ENCODE measurements around the gene ATG10.

DNA sequence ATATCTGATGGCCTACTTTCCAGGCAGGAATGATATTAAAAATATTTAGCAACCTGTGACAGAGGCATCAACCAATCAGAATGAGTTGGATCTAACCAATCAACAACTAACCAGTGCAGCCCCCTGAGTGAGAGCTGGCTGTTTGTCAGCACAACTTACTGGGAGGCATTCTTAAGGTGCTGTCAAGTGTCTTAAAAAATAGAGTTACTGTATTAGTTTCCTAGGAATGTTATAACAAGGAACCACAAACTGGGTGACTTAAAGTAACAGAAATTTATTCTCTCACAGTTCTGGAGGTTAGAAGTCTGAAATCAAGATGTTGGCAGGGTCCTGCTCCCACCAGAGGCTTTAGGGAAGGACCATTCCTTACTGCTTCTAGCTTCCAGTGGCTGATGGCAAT, 85.2 kb downstream of the ATG10 start:
- TF ChIP-seq, protein P1, sequence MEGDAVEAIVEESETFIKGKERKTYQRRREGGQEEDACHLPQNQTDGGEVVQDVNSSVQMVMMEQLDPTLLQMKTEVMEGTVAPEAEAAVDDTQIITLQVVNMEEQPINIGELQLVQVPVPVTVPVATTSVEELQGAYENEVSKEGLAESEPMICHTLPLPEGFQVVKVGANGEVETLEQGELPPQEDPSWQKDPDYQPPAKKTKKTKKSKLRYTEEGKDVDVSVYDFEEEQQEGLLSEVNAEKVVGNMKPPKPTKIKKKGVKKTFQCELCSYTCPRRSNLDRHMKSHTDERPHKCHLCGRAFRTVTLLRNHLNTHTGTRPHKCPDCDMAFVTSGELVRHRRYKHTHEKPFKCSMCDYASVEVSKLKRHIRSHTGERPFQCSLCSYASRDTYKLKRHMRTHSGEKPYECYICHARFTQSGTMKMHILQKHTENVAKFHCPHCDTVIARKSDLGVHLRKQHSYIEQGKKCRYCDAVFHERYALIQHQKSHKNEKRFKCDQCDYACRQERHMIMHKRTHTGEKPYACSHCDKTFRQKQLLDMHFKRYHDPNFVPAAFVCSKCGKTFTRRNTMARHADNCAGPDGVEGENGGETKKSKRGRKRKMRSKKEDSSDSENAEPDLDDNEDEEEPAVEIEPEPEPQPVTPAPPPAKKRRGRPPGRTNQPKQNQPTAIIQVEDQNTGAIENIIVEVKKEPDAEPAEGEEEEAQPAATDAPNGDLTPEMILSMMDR (conservative IDR thresholded peaks at IDR 0.05 in 1 of 2, IDR thresholded peaks at IDR 0.05 in 1 of 2; ENCODE audit: extremely low read depth in 1 of 2, insufficient read depth in 1 of 2, low read depth in 1 of 2, low read length in 2 of 2): no peak
- no peak for TF ChIP-seq EZH2 (IDR thresholded peaks at IDR 0.05; ENCODE audit: borderline replicate concordance, low read length)
